Iris pigment epithelial cell (primary cell): ENCODE results near the gene GBE1.
"Not testable (repeated sequence)": the region's sequence is repeated elsewhere in the genome, so short reads cannot be mapped to it uniquely, and the experiment has no call there.

Experiments used
- DNase-seq: peaks from one replicate; pipeline ENCODE4 v3.0.0-alpha.2; 2011; ENCODE audit warnings: low read depth

Gene GBE1

DNA sequence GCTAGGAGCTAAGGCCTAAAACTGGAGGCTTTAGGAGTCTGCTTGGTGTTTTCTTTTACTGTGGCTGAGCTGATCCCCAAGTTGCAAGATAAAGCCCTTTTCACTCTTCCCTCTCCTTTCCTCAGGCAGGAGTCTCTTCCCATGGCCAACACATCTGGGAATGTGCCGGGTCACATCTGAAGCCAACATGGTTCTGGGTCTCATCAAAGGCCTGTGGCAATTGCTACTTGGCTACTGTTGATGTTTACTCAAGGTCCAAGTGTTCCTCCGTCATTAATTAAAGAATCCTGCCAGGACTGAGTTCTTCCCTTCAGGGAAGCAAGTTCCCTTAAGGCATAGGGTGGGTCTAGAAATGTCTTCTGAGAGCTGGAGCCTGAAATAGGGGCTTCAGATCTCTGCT, 230.2 kb downstream of the GBE1 start:
- no peak for DNase-seq

DNA sequence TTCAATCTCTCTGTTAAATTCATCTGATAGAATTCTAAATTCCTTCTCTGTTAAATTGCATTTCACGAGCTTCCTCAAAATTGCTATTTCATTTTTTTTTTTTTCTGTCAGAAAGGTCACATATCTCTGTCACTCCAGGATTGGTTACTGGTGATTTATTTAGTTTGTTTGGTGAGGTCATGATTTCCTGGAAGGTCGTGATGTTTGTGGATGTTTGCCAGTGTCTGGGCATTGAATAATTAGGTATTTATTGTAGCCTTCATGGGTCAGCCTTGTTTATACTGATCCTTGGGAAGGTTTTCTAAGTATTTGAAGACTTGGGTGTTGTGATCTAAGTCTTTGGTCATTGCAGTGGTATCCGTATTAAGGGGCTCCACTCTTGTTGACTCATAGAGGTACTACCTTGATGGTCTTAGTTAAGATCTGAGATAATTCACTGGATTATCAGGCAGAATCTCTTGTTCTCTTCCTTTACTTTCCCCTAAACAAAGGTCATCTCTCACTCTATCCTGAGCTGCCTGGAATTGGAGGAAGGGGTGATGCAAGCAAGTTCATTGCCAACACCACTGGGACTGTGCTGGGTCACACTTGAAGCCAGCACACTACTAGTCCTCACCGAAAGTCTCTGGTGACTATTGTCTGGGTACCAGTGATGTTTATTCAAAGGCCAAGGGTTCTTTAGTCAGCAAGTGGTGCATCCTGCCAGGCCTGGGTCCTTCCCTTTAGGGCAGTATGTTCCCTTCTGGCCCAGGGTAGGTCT, 231.1 kb downstream of the GBE1 start:
- DNase-seq: no peak

DNA sequence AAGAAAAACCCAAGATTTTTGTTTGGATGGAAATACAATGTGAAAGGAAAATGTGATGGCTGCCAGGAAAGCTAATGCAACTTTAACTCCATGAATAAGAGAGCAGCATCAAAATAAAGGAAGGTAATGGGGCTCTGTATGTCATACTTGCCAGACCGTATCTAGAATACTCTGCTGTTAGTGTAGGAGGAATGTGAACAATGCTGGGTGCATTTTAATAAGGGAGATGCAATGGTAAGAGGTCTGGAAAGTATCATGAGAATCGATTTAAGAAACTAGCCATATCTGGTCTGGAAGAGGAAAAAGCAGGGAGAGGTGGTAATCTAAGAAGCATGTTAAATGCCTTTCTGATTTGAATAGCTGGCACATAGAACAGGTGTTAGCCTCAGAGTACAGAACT, 239.6 kb downstream of the GBE1 start:
- DNase-seq: no peak

DNA sequence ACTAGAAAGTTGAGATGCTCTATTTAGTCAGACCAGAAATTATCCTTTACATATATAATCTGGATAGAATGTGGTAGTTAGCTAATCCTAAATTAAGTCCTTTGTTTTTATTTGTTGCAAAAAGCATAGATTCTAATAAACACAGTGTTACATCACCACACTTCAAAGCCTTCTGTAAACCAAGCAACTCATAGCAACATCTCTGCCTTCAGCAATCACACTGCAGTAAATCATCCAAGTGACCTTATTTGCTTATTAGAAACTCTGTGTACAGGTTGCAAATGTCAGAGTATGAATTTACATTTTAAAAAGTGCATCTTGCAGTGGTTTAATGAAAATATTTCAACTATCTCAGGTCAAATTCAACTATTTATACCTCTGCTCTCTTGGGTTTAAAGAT, 242.5 kb downstream of the GBE1 start:
- DNase-seq: no peak

DNA sequence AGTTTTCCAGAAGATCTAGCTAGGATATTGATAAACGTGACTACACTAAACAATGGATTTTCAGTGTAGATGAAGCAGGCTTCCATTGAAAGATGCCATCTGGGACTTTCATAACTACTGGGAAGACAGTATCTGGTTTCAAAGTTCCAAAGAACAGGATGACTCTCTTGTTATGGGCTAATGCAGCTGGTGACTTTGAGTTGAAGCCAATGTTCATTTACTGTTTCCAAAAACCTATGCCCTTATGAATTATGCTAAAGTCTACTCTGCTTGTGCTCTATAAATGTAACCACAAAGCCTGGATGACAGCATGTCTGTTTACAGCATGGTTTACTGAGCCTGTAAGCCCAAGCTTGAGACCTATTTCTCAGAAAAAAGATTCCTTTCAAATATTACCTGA, 245.4 kb downstream of the GBE1 start:
- no peak for DNase-seq

DNA sequence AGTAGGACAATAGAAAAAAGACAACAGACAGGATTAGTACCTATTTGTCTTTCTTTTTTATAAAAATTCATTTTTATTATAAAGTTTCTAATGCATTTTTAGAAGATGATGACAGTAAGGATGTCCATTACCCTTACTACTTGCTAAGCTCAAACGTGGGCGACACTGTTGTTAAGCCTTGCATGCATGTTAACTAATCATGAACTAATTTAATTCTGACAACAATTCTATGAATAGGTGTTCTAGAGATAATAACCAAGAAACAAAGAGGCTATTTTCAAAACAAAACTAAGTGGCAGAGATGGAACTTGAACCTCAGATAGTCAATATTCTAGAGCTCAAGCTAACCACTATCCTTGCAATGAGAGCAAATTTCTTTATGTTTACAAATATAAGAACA, 247.9 kb downstream of the GBE1 start:
- no peak for DNase-seq

DNA sequence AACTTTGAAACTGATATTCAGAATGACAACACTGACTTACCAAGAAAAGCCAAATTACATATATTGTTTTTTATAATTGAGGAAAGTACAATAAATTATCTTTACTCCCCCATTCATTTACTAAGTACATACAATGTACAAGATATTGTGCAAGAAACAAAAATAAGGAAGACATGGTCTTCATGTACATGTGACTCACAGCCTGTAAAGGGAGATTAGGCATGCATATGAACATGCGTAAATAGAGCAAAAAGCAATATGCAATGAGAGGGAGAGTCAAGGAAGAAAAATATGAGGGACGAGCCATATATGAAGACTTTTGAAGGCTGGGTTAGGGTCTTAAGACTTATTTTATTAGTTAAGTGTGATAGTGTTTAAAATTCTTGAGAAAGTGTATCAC, 258.4 kb downstream of the GBE1 start:
- DNase-seq: no peak

DNA sequence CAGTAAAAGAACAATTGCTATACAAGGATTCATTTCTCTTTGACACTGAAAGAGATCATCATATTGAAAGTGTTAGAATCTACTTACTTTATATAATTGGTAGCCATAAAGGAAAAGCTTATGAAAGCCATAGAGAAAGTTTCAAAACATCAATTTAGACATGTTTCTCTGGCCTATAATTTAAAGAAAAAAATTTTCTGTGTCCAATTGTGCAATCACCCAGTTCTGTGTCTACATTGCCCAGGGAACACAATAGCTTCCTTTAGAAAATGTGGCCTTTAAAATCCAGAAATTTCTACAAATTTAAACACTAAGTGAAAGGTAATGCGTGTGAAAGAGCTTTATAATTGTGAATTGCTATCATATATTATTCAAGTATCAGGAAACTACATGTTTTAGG, 259.2 kb downstream of the GBE1 start:
- DNase-seq: no peak

DNA sequence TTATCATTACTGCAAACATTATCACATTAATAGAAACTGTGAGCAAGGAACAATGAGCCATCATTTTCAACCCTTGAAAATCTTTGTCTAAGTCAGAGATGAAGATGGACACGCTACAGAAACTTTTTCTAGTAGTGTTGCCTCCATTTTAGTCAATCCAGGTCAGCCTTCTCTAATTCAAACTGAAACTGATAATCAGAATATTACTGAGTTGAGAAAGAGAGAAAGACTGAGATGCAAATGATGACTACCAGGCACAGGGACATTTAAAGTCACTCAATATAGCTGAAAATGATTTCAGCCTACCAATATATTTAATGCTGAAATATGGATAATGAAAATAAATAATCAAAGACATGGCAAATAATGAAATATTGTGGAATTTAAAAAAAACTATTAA, 261.4 kb downstream of the GBE1 start:
- no peak for DNase-seq

DNA sequence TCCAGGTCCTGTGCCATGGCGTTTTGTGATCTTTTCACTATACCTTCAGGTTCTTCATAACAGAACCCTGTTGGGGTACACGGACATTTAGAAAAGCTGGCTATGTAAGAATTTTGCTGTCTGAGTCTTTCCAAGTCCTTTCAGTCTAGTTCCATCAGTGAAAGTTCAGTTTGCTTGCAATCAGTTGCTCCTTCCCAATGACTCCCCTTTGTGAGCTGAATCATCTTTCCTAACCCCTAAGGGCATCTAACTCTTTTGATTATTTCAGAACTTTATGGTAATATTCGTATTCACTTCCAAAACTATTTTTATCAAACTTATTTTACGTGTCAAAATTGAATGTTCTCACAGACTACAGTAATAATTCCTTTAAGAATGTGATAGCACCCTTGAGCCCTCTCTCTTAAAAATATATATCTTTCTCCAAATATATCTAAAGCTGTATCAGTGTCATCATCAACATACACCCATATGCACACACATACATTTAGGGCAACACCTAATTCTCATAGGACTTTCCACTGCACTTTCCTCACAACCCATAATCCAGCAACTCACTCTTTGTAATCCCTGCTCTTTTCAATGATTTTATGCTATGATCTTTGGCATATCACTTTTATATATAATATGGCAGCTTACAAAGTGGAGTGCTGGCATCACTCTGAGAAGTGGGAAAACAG, 263.7 kb downstream of the GBE1 start:
- no peak for DNase-seq

DNA sequence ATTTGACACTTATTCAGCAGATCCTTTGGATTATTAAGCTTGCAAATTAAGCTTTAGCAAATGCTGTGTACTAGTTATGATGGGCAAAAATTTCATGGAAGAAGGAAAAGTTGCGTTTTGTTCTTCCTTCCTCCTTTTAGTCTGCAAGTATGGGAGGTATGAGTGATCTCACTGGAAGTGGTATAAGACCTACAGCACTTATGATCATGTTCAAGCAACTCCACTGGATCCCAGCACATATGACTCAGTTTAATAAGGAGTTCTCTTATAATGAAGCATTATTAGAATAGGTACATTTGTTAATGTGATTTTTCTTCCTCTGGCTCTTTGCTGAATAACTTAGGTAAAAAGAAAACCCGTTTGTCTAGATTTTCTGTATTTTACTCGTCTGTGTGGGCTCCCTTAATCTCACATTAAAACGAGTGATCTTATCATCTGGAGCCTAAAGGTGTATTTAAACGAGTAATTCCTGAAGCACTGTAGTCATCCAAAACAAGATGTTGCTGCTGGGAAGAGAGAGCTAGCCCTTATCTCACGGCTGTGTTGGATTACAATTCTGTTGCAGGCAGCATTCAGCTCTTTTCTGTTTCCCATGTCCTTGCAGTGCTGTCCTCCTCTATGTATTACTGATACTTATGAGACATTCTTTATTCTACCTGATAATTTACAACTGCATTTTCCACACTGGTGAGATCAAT, 264.9 kb downstream of the GBE1 start:
- DNase-seq: no peak

DNA sequence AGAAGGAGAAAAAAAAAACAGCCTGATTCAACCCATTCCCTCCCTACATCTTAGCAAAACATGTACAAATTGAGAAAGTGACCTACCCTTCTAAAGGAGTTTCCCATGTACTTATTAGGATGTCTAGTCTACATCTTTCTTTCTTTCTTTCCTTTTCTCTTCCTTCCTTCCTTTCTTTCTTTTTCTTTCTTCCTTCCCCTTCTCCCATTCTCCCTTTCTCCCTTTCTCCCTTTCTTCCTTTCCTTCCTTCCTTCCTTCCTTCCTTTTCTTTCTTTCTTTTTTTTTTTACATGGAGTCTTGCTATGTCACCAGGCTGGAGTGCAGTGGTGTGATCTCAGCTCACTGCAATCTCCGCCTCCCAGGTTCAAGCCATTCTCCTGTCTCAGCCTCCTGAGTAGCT, 269.0 kb downstream of the GBE1 start:
- DNase-seq: not testable (repeated sequence)

DNA sequence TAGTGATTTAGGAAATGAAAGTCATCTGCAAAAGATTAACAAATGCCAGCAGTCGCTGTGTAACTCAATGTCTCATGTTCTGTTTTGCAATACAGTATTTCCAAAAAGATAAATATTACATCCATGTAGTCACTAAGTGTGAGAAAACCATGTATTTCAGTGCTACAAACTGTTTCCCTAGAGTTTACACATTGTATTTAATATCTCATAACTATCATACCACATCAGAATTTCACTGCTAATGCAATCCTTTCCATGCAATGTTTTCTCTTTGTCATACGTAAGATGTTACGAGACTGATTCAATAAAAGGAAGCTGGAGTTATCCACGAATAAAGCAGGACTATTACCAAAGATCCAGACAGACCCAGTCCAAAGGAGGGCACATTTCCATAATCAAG, 269.4 kb downstream of the GBE1 start:
- peak; percentile 69 for DNase-seq

DNA sequence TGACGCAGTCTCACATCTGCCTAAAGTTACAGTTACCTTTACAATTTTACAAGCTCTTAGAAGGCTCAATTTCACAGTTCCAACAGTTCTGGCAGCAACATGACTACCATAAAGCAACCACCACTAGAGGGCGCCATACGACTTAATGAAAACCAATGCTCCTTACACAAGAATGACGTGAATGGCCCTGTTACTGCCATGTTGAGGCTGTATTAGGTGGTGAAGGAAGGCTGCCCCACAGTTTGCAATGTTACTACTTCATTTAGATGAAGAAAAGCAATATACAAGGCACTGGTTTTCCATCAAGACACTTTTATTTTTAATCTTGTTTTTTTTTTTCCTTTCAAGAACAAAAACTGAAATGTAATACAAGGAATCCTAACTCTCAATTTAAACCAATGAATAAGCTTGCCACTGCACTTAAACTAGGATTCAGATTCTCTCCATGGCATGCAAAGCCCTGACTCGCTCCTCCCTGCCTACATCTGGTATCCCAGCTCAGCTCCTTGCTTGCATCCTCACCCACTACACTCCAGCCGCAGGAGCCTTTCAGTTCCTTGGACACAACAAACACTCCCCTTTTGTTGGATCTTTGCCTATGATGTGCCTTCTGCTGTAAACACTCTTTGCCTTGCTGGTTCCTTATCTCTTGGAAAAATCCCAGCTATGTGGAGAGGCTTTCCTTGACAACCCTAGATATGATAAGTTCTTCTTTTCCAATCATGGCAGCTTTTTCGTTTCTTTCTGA, 270.7 kb downstream of the GBE1 start:
- peak; percentile 90 for DNase-seq

DNA sequence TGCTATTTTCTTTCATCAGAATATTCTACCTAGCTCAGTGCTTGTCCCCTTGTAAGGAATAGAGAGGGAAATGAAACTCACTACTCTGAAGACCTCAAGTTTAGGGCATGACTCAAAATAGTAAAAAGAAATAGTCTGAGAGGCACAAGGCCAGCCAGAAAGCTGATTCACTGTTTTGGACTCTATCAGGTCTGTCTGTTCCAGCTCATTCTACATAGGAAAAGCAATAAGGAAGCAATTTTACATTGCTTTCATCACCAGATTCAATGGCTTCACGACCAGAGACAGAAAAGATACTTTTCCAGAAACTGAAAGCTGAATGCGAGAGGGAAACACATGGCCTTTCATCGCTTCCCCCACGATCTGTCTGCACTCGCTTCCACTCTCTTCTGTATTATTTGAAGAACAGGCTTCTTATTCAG, 276.0 kb downstream of the GBE1 start:
- peak; percentile 77 for DNase-seq

DNA sequence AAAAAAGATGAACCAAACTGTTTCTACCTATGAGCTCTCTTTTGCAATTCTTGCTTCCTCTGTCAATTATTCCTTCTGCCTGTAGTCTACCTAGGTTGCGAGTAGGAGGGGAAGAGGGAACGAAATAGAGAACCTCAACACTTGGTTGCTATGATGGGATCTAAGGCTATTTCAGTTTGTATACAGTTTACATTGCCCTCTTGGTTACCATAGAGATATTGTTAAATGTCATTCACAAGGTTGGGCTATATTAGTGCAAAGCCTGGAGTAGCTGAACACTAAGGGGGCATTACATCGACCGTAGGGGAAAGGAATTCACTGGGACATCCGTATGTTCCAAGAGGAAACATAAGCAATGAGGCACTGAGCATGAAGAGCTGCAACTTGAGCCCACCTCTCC, 276.9 kb downstream of the GBE1 start:
- no peak for DNase-seq

DNA sequence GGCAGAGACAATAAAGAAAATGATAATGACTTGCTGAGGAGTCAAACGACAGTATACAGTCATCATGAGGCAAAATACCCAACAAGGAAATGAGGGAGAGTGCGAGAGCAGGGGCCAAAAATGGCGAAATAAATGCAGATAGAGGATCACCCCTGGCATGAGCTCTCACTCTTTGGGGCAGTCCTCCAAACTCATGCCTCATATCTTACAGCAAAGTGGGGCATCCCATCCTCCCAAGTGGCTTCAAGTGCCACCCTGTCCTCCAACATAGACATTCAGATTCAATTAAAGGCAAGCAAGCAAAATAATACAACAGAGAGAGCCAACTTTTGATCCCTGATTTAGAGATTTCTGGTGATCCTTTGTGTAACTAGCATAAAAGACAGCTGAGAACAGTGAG, 278.4 kb downstream of the GBE1 start:
- no peak for DNase-seq

DNA sequence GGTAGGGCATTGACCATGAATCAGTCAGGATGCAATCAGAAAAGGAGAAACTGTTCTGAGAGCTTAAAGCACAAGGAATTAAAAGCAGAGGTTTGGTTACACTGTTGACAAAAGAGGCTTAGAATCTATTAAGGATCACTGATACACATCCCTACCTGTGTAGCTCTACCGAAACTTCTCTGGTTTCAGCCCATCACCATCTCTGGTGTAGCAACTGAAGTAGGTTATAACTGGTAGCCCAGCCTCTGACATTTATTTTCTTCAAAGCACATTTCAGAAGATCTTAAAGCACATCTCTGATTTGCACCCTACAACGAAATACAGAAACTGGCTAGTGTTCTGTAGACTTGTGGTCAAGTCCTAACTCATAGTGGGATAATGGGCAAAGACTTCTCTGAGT, 283.7 kb downstream of the GBE1 start:
- no peak for DNase-seq

DNA sequence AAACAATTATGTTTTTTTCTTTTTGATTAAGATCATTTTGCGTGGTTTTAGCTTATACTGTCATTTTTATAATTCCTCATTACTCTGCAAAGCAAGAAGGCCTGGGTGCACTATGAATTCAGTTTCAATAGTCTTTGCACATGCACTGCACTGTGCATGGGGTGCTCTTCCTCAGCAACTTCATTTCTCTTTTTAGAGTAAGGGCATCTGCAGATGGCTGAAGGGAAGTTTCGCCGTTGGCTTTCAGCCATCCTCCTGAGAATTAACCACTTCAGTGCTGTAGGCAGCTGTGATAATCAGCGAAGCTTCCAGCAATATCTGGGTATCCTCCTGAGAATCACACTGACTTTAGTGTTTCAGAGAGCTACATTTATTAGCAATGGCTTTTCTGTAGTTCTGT, 284.8 kb downstream of the GBE1 start:
- DNase-seq: no peak

DNA sequence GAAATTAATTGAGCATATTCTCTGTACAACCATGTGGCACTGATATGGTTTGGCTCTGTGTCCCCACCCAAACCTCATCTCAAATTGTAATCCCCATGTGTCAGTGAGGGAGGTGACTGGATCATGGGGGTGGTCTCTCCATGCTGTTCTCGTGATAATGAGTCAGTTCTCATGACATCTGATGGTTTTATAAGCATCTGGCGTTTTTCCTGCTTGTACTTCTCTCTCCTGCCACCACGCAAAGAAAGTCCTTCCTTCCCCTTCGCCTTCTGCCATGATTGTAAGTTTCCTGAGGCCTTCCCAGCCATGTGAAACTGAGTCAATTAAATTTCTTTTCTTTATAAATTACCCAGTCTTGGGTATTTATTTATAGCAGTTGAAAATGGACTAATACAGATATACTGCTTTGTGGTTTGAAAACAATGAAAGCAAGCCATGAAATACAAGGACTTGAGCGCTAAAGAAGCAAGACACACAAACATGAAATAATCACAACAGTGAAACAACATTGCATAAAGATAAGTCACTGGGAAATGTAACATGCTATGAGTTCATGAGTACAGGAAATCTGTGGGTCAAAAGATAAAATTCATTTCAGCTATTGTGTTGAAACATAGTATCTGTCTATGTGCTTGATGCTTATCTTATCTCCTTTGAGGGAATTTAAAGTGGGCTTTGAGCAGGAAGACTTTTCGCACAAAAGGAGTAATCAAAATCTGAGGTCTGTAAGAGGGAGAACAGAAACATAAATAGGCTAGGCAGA, 288.7 kb downstream of the GBE1 start:
- DNase-seq: peak; percentile 45

DNA sequence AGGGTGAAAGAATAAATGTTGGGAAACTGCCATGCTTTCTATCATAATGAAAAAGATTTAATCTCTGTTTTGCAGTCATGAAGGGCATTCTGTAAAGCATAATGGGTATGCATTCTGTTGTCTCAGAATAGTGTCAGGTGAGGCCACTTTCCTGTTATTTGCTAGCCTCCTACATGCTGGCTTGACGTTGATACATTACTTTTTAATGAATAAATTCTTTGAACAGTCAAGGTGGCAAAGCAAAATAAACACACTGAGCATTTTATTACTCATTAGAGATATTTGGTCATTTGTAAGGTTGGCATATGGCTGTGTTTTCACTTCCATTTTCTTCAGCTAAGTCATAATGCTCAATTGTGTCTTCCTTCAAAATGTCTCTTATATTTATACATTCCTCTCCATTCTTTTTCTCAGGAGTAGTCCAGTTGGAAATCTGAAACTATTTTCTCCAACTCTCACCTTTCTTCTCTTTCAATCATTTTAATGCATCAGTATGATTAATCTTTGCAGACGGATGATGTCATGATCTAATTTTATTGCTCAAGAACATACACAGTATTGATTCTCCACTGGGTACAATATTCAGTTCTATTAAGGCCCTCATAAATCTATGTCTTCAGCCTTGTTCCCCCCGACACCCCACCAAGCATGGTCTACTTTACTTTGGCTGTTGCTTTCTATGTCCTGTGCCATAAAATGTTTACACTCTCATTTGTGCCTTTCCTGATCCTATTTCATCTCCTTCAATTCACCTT, 290.7 kb downstream of the GBE1 start:
- no peak for DNase-seq
